Activated naive CD4-positive, alpha-beta T cell treated with anti-CD3 and anti-CD28 coated beads for 36 hours (primary cell): ENCODE results near the gene DCP1B. TPM values are rescaled to one million over a fixed set of nuclear protein-coding genes. Genes with fewer than 3 reads are reported as not detected.
A peak's percentile ranks its signal among the peaks of the same experiment; 100 is the strongest.
"Not testable (repeated sequence)": the region's sequence is repeated elsewhere in the genome, so short reads cannot be mapped to it uniquely, and the experiment has no call there.

Experiments used
- CTCF ChIA-PET: fragments of 350-600 bp; sonication (Branson Sonifier 250); formaldehyde crosslinking; loops from one replicate; lab custom pipeline; 2021; ENCODE audit warnings: antibody characterized with exemption; lab: Charles Lee
- DNase-seq: peaks from one replicate; pipeline ENCODE4 v3.0.0-alpha.2; 2020
- H3K27ac Mint-ChIP-seq: one replicate; pipeline ENCODE4 v1.8.0; 2021; ENCODE audit warnings: mild to moderate bottlenecking, mixed read lengths
- H3K27me3 Mint-ChIP-seq: one replicate; pipeline ENCODE4 v1.8.0; 2021; ENCODE audit warnings: low read depth, mixed read lengths
- H3K36me3 Mint-ChIP-seq: one replicate; pipeline ENCODE4 v1.8.0; 2021; ENCODE audit warnings: low read depth, mixed read lengths
- H3K4me1 Mint-ChIP-seq: one replicate; pipeline ENCODE4 v1.8.0; 2021; ENCODE audit warnings: low read depth, mixed read lengths
- H3K4me3 Mint-ChIP-seq: one replicate; pipeline ENCODE4 v1.8.0; 2021; ENCODE audit warnings: mild to moderate bottlenecking, moderate library complexity, mixed read lengths
- H3K9me3 Mint-ChIP-seq: one replicate; pipeline ENCODE4 v1.8.0; 2021; ENCODE audit warnings: mixed read lengths
- intact Hi-C: fragments of 100-400 bp; cut with micrococcal nuclease; formaldehyde crosslinking; loops from one replicate; pipeline ENCODE4 v1.15.1; 2023
- total RNA-seq, 2 experiments: library from RNA; stranded (reverse); gene quantifications; one replicate each; pipeline ENCODE4 v1.2.3, GENCODE V29; 2021

The DCP1B gene
- total RNA-seq, 2 experiments from 2014 or later, result 13.1 to 13.5 TPM

DNA sequence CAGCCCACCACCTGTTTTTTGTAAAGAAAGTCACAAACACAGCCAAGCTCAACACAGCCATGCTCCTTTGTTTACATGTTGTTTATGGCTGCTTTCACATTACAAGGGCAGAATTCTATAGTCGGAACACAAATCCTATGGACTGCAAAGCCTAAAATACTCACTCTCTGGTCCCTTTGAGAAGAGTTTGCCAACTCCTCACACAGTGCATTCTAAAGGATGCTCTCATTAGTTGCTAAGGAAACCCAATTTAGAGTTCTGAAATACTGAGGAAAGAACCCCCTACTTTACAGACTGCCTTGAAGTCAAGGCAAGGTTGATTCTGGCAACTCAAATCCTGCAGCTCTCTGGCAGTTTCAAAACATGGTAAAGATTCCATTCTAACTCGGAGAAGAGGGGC, 38.3 kb downstream of the DCP1B start:
- DNase-seq, result no peak
- CTCF ChIA-PET, result interaction anchor here (1.7 kb wide), 1 partner anchor 9 kb away, joined by 5 read pairs; no protein-coding TSS in a partner anchor
- no peaks in the 10 kb centered on the region for H3K9me3 Mint-ChIP-seq
- H3K4me3 Mint-ChIP-seq, result no peak overlapping the region
- H3K36me3 Mint-ChIP-seq, result peaks cover 24% of the 10 kb centered on the region
- H3K4me1 Mint-ChIP-seq, result peaks cover 6% of the 10 kb centered on the region
- intact Hi-C loops, result no loop called here
- no peak overlapping the region for H3K27ac Mint-ChIP-seq
- H3K27me3 Mint-ChIP-seq, result no peaks in the 10 kb centered on the region

DNA sequence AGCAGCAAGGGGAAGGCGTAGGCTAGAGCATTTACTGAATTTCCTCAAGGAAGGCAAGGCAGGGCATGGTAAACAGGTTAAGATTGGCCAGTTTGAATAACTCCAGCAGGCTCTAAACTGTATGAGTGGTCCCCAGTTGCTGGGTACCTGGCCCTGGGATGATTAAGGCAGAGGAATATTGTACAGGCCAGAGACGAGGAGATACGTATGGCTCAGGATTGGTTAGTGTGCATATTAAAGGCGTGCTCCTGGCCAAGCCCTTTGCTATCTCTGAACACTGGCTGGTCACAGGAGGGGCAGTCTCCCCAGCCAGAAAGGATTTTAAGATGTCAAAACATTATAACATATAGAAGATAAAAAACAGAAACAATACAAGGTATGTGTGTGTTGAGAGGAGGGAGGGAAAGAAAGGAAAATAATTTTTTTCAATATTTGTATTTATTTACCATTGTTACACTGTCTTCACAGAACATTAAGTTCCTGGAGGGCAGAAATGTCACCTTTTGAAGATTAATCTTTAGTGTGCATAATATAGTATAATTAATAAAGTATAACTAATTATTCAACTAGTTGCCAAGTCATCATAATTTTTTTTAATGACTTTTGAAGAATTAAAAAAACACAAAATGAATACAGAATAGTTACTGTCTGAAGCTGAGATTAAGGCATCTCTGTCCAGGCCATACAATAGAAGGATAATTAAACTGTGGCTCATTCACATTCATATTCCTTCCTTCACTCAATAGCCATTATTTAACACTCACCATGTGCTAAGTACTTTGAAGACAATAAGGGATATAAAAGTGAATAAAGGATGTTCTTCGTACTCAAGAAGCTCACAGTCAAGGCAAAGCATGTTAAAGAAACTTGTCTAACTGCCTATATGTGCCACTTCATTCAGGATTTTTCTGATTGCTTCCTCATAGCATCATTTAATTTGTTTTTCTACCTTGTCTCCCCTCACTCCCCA, 41.9 kb downstream of the DCP1B start:
- no peak for DNase-seq
- no peak overlapping the region for H3K27ac Mint-ChIP-seq
- no peak overlapping the region for H3K4me3 Mint-ChIP-seq
- peaks cover 35% of the 10 kb centered on the region for H3K36me3 Mint-ChIP-seq
- H3K27me3 Mint-ChIP-seq, result no peaks in the 10 kb centered on the region
- CTCF ChIA-PET, result interaction anchor here (1.0 kb wide), 1 partner anchor 23 kb away, joined by 3 read pairs; no protein-coding TSS in a partner anchor
- intact Hi-C loops, result no loop called here
- H3K9me3 Mint-ChIP-seq, result no peaks in the 10 kb centered on the region
- H3K4me1 Mint-ChIP-seq, result peaks cover 4% of the 10 kb centered on the region

DNA sequence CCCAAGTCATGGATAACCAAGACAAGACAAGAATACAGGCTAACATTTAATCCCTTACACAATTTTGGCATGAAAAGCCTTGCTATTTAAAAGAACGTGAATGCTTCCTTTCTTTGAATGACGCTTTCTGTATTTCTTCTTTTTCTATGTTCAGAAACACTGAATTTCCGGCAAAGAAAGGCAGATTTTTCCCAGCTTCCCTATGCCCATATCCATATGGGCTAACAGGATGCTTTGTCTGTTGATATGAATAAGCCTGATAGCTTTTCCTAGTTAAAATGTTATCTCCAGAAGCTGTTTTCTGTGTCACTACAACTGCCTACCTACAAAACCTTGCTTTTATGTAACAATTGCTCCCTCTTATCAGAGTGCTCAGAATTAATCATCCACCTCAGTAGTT, 47.5 kb downstream of the DCP1B start:
- Mint-ChIP-seq H3K36me3 (peaks cover 24% of the 10 kb centered on the region), H3K4me1 (no peaks in the 10 kb centered on the region), H3K9me3 (no peaks in the 10 kb centered on the region), H3K4me3 (no peak overlapping the region), H3K27ac (no peak overlapping the region), H3K27me3 (no peaks in the 10 kb centered on the region)
- DNase-seq, result no peak
- CTCF ChIA-PET, result interaction anchor here (1.0 to 6.1 kb wide), 3 partner anchors 10 to 323 kb away, joined by 3 to 31 read pairs (median 5); no protein-coding TSS in a partner anchor
- intact Hi-C loops, result no loop called here

DNA sequence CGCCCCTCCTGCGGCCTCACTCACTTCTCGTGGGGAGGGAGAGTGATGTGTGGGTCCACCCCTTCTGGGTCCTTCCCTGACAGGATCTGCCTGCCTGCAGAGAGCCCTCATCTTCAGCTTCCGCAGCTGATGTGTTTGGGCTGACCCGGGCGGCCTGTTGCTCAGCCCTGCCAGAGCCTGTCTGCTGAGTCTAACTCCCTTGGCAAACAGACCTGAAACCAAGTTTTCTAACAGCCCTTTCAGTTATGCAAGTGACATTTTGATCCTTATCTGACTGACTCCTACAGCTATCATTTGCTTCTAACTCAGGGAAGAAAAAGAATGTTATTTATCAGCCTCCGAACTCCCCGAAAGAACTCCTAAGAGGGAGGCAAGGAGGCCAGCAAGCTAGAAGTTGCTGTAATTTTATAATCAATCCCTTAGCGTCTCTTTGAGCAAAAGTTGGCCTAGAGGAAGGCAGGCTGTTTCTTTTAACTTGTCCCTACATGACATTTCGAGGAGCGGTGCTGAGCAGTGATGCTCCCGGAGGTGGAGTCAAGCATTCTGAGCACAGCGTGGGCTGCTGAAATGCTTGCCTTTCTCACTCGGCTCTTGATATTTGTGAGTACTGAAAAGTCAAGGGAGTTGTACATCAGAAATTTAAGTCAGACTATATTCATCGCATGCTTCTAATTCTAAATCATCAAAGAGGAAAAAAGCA, 54.3 kb downstream of the DCP1B start:
- H3K4me3 Mint-ChIP-seq, result no peak overlapping the region
- H3K4me1 Mint-ChIP-seq, result no peaks in the 10 kb centered on the region
- DNase-seq, result no peak
- H3K27ac Mint-ChIP-seq, result no peak overlapping the region
- H3K36me3 Mint-ChIP-seq, result peaks cover 37% of the 10 kb centered on the region
- CTCF ChIA-PET, result interaction anchor here (0.9 to 2.1 kb wide), 3 partner anchors 10 to 84 kb away, joined by 3 to 17 read pairs (median 3); no protein-coding TSS in a partner anchor
- intact Hi-C loops, result no loop called here
- H3K27me3 Mint-ChIP-seq, result no peaks in the 10 kb centered on the region
- H3K9me3 Mint-ChIP-seq, result peaks cover 4% of the 10 kb centered on the region

DNA sequence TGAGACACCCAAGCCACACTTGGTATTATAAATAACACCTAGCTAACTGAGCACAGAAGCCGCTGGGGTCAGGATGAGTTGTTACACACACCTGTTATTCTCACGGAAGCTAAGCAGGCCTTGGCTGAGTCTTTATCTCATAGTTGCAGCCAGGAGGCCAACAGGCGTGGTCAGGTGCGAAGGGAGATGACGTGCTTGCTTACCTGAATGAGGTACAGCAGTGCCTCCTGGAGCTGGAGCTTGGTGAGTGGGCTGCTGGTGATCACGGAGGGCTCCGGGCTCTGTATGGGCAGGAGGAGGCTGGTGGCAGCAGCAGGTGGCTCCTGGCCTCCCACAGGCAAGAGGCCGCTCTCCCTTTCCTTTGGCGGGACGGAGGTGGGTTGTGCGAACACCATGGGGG, 55.4 kb downstream of the DCP1B start:
- Mint-ChIP-seq H3K9me3 (peaks cover 4% of the 10 kb centered on the region), H3K4me3 (no peak overlapping the region), H3K27ac (no peak overlapping the region), H3K36me3 (peaks cover 42% of the 10 kb centered on the region), H3K27me3 (no peaks in the 10 kb centered on the region), H3K4me1 (no peaks in the 10 kb centered on the region)
- intact Hi-C loops, result no loop called here
- CTCF ChIA-PET, result interaction anchor here (0.9 to 2.1 kb wide), 2 partner anchors 9 to 34 kb away, joined by 3 to 17 read pairs; no protein-coding TSS in a partner anchor
- no peak for DNase-seq

DNA sequence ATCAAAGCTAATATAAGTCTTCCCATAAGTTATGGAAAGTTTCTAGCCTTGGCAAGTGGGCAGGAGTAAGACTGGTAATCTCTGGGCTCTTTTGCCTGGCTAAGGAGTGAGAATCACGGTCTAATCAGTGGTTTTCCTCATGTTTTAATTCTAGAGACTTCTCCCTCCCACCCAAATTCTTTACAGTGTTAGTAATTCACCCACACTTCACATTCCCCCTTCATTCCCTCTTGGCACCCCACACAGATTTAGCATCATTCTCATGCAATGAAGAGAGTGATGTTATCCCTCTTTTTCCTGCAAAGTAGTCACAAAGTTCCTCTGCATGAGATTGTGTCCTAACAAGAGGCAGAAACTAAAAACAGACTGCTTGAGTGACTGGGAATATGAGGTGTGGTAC, 57.2 kb downstream of the DCP1B start:
- CTCF ChIA-PET, result no interaction called here
- Mint-ChIP-seq H3K27ac (no peak overlapping the region), H3K4me3 (no peak overlapping the region), H3K27me3 (no peaks in the 10 kb centered on the region), H3K9me3 (peaks cover 4% of the 10 kb centered on the region), H3K4me1 (no peaks in the 10 kb centered on the region), H3K36me3 (peaks cover 37% of the 10 kb centered on the region)
- intact Hi-C loops, result no loop called here
- DNase-seq, result no peak

DNA sequence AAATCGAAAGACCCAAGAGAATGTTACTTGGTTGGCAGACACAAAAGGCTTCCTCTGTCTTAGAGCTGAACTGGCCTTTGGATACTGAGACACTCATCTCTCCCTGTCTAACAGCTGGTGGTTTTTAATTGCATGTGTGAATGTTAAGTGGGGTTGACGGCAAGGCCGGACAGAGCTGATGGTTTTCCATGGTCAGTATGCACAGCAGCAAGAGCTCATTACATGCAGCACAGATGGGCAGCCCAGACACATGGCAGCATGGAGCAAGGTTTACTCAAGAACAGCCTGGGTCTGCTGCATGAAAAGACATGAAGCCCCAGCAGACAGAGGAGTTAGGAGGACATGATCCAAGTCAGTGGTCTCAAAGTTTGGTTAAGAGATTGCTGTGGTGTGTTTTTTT, 58.0 kb downstream of the DCP1B start:
- Mint-ChIP-seq H3K4me1 (no peaks in the 10 kb centered on the region), H3K27ac (no peak overlapping the region), H3K36me3 (peaks cover 32% of the 10 kb centered on the region), H3K27me3 (no peaks in the 10 kb centered on the region), H3K9me3 (peaks cover 4% of the 10 kb centered on the region), H3K4me3 (no peak overlapping the region)
- intact Hi-C loops, result no loop called here
- DNase-seq, result no peak
- CTCF ChIA-PET, result interaction anchor here (0.6 kb wide), 1 partner anchor 25 kb away, joined by 3 read pairs; no protein-coding TSS in a partner anchor

DNA sequence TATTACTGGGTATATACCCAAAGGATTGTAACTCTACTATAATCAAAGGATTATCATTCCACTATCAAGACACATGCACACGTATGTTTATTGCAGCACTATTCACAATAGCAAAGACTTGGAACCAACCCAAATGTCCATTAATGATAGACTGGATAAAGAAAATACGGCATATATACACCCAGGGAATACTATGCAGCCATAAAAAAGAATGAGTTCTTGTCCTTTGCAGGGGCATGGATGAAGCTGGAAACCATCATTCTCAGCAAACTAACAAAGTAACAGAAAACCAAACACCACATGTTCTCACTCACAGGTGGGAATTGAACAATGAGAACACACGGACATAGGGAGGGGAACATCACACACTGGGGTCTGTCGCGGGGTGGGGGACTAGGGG, 58.8 kb downstream of the DCP1B start:
- H3K4me1 Mint-ChIP-seq, H3K9me3 Mint-ChIP-seq, CTCF ChIA-PET: not testable (repeated sequence)

DNA sequence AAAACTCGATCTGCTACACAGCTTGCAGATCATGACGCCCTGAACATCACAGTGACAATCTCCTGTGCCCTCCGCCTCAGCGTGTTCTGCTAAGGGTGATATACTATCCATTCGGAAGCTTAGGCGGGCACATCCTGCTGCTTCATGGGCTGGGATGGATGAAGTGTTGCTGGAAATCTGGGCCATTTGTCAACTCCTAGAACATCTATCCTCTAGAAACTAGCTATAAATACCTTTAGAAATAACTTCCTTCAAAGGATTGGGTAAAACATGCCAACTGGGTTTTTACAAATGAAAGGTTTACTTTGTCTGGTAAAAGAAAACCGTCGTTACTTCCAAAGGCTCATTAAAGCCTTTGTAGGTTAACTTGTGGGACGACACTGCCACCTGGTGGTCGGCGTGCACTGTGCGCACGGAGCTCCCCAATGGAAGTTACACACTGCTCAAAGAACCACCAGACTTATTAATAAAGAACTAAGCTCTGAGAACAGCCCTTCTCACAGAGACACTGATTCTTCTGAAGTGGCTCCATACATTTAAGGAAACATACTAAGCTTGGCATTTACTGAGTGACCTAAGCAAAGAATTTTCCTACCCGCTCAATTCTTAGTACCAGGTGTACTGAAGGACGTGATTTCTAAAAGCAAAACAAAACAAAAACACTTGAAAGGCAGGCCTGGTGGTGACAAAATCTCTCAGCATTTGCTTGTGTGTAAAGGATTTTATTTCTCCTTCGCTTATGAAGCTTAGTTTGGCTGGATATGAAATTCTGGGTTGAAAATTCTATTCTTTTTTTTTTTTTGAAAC, 64.3 kb downstream of the DCP1B start:
- Mint-ChIP-seq H3K4me3 (no peak overlapping the region), H3K27ac (no peak overlapping the region), H3K36me3 (peaks cover 10% of the 10 kb centered on the region), H3K27me3 (no peaks in the 10 kb centered on the region), H3K9me3 (no peaks in the 10 kb centered on the region), H3K4me1 (no peaks in the 10 kb centered on the region)
- peak; percentile 95 for DNase-seq
- CTCF ChIA-PET, result interaction anchor here (0.6 to 4.7 kb wide), 63 partner anchors 9 to 369 kb away, joined by 3 to 94 read pairs (median 4); partner anchors contain the start of genes ADIPOR2 and CACNA2D4
- intact Hi-C loops, result loop anchor here (1.0 to 2.0 kb wide), 5 partner anchors 95 to 306 kb away; no protein-coding TSS in a partner anchor

More for the DNA sequence above, 58.8 kb downstream of the DCP1B start:
- H3K36me3 Mint-ChIP-seq, result peaks cover 36% of the 10 kb centered on the region
- H3K27ac Mint-ChIP-seq, H3K4me3 Mint-ChIP-seq, intact Hi-C loops, H3K27me3 Mint-ChIP-seq, DNase-seq: not testable (repeated sequence)

DNA sequence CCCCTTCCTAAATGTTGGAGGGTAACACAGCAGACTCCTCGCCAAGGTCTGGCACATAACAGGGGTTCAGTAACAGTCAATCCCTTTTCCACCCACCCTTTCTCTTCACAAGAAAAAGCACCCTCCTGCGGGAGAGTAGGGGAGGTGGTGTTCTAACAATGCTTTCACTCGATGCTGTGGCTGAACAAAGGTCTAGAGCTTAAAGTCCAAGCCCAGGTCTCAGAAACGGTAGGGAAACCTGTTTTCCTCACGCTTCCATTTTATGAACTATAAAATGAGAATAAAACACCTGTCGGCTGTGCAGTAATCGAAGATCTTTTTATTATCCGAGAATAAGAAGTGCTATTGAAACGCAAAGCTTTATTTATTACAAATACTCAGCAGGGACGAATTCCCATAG, 64.9 kb downstream of the DCP1B start:
- Mint-ChIP-seq H3K36me3 (peaks cover 8% of the 10 kb centered on the region), H3K27ac (no peak overlapping the region), H3K9me3 (no peaks in the 10 kb centered on the region), H3K4me3 (no peak overlapping the region), H3K4me1 (no peaks in the 10 kb centered on the region), H3K27me3 (no peaks in the 10 kb centered on the region)
- CTCF ChIA-PET, result interaction anchor here (0.6 to 4.7 kb wide), 51 partner anchors 9 to 326 kb away, joined by 3 to 94 read pairs (median 5); partner anchors contain the start of gene CACNA2D4
- intact Hi-C loops, result no loop called here
- DNase-seq, result no peak

DNA sequence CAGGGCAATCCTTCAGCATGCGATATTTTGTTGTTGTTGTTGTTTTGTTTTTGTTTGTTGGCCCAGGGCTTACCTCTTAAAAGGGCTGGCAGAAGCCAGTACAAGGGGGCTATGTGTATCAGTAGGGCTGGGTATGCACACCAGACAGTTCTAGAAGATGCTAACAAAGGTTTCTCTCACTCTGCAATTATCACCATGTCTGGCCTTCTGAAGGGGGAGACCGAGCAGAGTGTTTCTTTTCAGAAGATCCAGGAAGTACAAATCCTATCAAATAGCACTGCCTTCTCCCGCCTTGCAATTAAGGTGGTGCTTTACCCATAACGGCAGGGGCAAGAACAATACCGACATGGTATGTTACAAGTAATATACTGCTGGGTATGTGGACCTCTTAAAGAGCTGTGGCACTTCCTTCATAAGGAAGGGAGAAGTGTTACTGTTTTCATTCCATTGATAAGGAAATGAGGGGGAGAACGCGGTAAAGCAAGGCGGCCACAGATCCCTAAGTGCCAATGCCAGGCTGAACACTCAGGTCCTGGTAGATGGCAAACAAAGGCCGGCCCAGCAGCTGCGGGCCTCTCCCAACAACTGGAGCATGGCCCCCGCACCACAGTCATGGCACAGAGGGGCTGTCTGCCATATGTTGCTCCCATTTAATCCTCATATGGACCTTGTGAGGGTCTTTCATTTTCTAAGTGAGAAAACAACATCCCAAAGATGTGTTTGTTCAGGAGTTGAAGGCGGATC, 66.6 kb downstream of the DCP1B start:
- CTCF ChIA-PET, result no interaction called here
- DNase-seq, result no peak
- Mint-ChIP-seq H3K36me3 (peaks cover 4% of the 10 kb centered on the region), H3K27me3 (no peaks in the 10 kb centered on the region), H3K4me1 (no peaks in the 10 kb centered on the region), H3K9me3 (no peaks in the 10 kb centered on the region), H3K27ac (no peak overlapping the region), H3K4me3 (no peak overlapping the region)
- intact Hi-C loops, result no loop called here
